Astrocyte of the spinal cord (primary cell): Measurements from ENCODE around the gene MOCOS.

Experiments used
- DNase-seq: peaks from one replicate; pipeline ENCODE4 v3.0.0; 2011; ENCODE audit warnings: low read depth, low spot score
- H3K4me3 ChIP-seq: 2 replicates; pipeline ENCODE4 v1.5.1; 2011; ENCODE audit warnings: low read depth, mild to moderate bottlenecking, low read length, moderate library complexity
- in situ Hi-C: cut with HindIII; loops from 2 replicates; pipeline ENCODE4 v1.10.0; 2017; ENCODE audit warnings: low sequenced_read_pairs
- TF ChIP-seq, protein P1 (sequence below): IDR thresholded peaks from 2 replicates; pipeline ENCODE4 v1.5.1; 2012; ENCODE audit warnings: low read depth, mild to moderate bottlenecking, low read length, inconsistent platforms

The MOCOS gene

DNA sequence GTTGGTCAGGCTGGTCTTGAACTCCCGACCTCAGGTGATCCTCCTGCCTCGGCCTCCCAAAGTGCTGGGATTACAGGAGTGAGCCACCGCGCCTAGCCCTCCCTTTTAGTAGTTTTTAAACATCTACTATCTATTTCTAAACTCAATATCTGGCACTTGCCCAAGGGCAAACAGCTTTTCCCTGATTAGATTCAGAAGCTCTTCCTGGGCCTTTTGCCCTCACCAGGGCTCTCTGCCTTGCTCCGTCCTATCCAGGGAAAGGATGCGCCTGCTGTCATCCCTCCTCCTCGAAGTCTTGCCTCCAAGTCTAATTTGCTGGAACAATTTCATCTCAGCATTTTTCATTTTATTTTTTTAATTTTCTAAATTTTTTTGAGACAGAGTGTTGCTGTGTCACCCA lies 68.8 kb downstream of the MOCOS start:
- TF ChIP-seq, protein P1, sequence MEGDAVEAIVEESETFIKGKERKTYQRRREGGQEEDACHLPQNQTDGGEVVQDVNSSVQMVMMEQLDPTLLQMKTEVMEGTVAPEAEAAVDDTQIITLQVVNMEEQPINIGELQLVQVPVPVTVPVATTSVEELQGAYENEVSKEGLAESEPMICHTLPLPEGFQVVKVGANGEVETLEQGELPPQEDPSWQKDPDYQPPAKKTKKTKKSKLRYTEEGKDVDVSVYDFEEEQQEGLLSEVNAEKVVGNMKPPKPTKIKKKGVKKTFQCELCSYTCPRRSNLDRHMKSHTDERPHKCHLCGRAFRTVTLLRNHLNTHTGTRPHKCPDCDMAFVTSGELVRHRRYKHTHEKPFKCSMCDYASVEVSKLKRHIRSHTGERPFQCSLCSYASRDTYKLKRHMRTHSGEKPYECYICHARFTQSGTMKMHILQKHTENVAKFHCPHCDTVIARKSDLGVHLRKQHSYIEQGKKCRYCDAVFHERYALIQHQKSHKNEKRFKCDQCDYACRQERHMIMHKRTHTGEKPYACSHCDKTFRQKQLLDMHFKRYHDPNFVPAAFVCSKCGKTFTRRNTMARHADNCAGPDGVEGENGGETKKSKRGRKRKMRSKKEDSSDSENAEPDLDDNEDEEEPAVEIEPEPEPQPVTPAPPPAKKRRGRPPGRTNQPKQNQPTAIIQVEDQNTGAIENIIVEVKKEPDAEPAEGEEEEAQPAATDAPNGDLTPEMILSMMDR = no peak
- no peak for DNase-seq
- no peak overlapping the region for H3K4me3 ChIP-seq
- in situ Hi-C loops = no loop called here

GRCh38 chr18:36262971-36263370 lies 75.7 kb downstream of the MOCOS start:
- in situ Hi-C loops = no loop called here
- H3K4me3 ChIP-seq = no peak overlapping the region
- no peak for DNase-seq
- TF ChIP-seq, protein P1 = no peak

- no peak for DNase-seq
- TF ChIP-seq, protein P1 = no peak
Measured at GRCh38 chr18:36264283-36264682, 77.0 kb downstream of the MOCOS start.

GRCh38 chr18:36265015-36265414 lies 77.7 kb downstream of the MOCOS start:
- DNase-seq = no peak
- TF ChIP-seq, protein P1 = no peak
- in situ Hi-C loops = no loop called here
- no peak overlapping the region for H3K4me3 ChIP-seq

More at GRCh38 chr18:36264283-36264682, 77.0 kb downstream of the MOCOS start:
- no peak overlapping the region for H3K4me3 ChIP-seq
- in situ Hi-C loops = no loop called here

DNA sequence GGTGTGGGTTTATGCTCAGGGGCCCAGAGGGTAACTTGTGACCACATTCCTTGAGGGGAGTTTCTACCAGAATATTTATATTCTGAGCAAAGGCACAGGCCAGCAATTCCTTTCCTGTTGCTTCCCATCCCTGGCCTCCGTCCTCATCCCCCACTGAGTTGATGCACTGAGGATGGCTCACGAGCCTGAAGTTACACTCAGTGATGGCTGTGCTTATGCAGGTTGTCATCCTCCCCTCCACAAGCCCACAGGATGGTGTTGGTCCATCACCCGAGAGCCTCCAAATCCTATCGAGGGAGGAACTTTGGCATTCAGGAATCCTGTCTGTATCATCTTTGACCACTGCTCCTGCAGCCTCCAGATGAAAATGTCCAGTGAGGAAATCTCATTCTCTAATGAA lies 81.9 kb downstream of the MOCOS start:
- TF ChIP-seq, protein P1 = no peak
- in situ Hi-C loops = no loop called here
- H3K4me3 ChIP-seq = no peak overlapping the region
- DNase-seq = no peak

DNA sequence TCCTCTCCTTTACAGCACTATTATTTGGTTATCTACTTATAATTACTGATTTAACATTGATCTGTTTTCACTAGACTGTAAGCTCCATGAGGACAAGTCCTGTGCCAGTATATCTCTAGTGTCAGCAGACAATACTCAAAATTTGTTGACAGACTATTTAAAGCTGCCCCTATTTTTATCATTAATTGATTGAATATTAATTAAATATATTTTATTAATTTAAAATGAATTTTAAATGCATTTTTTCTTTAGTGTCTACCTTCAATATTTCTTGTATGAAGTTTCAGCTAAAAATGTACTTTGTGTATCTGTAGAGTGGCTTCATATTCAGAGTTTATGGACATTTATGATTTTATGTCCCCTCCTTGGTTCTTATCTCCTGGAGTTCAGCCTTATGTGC lies 83.9 kb downstream of the MOCOS start:
- H3K4me3 ChIP-seq = no peak overlapping the region
- DNase-seq = no peak
- TF ChIP-seq, protein P1 = no peak
- in situ Hi-C loops = no loop called here

DNA sequence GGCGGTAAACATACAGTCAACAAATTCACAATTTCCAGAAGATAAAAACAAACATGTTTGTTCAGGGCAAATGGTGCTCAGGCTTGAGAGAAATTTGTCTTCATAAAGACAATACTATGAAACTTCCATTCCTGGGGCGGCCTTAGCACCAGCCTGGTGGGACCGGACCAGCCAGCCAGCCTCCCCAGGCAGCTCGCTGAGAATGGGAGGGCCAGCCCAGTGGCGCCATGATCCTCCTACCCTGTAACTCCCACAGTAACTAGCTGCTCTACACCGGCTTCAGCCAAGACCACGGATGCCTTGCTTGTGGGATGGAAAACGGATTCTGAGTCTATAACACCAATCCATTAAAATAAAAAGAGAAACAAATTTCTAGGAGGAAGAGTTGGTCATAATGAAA lies 86.0 kb downstream of the MOCOS start:
- in situ Hi-C loops = no loop called here
- no peak for DNase-seq
- no peak overlapping the region for H3K4me3 ChIP-seq
- TF ChIP-seq, protein P1 = no peak
